ENCODE measurements around the gene DYNC2H1.
"Not testable (repeated sequence)": the region's sequence is repeated elsewhere in the genome, so short reads cannot be mapped to it uniquely, and the experiment has no call there.

DYNC2H1 gene

DNA sequence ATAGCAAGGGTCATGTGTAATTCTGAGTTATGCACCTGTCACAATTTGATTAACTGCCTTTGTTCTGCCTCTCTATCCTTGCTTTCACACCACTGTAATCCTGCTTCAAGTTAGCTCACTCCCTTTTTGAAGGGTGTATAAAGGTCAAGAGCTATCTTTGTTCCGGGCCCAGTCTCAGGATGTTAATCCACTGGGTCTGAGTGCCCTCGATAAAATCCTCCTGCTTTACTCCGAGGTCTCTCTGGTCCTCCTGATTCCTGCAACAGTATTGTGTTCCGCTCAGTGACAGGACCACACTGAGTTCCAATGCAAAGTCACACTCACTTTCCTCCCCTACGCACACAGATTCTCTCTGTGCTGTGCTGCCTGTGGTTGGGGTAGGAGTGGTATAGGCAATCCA is 186.5 kb downstream of the DYNC2H1 start:
- no peak for DNase-seq

DNA sequence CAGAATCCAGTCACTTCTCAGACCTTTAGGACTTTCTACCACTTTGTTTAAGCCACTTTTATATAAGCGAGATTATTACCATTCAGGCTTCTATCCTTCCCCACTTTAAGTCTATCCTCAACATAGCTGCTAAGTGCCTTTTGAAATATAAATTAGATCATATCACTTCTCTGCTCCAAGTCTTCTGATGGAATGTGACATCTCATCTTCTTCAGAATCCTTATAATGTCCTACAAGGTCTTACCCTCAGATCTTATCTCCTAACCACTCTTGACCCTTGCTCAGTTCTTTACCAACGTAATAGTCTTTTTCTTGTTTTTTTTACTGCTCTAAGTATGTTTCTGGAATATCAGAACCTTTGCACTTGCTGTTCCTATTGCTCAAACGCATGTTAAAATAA is 188.7 kb downstream of the DYNC2H1 start:
- no peak for DNase-seq

- no peak for DNase-seq
Observed at GRCh38 chr11:103315248-103315647, 206.0 kb downstream of the DYNC2H1 start.

GRCh38 chr11:103317118-103317517 is 207.9 kb downstream of the DYNC2H1 start:
- DNase-seq = no peak

GRCh38 chr11:103322821-103323220 is 213.6 kb downstream of the DYNC2H1 start:
- DNase-seq = no peak

DNA sequence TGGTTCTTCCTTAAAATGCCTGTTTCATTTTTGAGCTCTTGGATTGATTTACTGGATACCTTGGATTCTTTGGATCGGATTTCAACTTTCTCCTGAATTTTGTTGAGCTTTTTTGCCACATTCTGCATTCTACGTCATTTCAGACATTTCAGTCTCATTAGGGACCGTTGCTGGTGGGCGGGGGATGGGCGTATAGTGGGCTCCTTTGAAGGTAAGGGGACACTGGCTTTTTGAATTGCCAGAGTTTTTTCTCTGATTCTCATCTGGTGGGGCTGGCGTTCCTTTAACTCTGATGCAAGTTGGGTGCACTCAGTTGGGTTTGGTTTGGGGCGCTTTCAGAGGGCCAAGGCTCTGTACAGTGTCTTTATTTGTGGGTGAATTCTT is 216.5 kb downstream of the DYNC2H1 start:
- DNase-seq = no peak

DNA sequence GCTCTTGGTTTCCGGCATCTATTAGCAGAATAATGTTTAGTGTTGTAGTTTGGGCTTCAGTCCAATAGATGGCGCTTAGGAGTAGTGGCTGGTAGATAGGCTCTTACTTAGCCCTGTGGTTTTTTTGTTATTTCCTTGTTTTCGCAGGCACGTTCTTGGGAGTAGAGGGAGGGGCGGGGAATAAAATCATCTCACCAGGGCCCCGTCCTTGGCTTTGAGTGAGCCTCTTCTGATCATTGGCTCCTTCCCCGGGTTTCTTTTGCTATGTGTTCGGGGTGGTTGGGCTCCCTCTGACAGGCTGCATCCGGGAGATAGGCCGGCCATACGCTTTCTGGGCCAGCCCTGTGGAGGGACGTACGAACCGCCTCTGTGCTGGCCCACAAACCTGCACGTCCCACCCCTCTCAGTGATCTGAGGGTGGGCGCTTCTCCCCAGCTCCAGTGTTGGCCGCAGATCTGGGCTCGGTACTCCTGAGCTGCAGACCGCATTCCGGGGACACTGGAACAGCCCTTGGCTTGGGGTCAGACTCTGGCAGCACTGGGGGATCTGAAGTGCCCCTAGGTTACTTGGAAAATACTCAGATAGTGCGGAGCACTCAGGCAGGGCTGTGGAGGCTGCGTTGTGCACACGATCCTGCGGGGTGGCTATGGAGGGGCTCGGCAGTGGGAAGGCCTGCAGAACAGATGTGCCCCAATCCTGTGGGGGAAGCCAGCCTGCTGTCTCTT is 217.0 kb downstream of the DYNC2H1 start:
- no peak for DNase-seq

GRCh38 chr11:103327721-103328120 is 218.5 kb downstream of the DYNC2H1 start:
- DNase-seq = no peak

- no peak for DNase-seq
Observed at GRCh38 chr11:103332409-103332808, 223.2 kb downstream of the DYNC2H1 start.

- DNase-seq = no peak
Observed at GRCh38 chr11:103338621-103339484, 229.6 kb downstream of the DYNC2H1 start.

GRCh38 chr11:103339485-103339857 is 230.2 kb downstream of the DYNC2H1 start:
- DNase-seq = no peak

DNA sequence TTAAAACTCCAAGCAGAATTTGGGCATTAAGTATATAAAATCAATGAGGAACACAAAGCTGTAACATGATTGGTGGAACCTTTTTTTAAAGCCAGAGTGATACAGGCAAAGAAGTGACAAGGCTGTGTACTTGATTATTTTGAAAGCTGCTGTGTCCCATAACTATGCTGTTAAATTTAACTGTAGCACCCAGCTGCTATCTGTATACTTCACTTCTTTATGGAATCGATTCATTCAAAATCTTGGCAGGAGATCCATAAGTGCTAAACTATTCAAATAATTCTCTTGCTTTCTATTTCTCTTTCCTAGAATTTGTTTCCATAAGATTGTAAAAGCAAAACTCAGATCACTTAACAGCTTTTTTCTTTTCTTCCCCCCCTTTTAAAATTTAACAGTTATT is 231.7 kb downstream of the DYNC2H1 start:
- no peak for DNase-seq

GRCh38 chr11:103344886-103345285 is 235.7 kb downstream of the DYNC2H1 start:
- DNase-seq = no peak

DNA sequence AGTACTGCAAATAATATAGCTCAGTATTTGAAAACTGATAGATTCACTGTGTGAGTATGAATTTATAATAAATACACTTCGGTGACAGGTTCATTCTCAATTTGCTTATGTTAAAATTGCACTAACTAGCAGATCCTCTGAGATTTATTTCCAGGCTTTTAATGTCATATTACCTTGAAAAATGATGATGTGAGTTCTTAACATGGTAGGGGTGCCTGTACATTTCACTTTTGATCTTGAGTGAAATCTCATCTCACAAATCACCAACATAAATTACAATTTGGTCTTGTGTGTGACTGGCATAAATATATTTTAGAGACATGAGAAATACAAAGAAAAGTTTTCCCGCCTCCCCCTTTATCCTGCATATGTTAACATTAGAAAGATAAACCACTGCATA is 240.4 kb downstream of the DYNC2H1 start:
- DNase-seq = no peak

DNA sequence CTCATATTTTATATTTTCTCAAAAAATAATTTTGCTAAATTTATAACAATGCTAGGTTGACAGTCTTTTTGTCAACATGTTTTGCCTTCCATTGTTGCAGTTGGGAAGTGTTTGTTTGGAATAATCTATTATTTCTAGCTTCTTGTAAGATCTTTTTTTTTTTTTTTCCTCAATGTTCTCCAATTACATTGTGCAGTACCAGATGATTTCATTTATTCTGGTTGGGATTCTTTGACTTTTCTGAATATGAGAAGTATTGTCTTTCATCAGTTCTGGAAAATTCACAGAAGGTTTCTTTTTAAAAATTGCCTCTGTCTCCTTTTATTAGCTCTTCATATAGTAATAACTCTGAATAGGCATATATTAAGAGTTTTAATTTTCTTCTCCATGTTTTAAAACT is 245.4 kb downstream of the DYNC2H1 start:
- no peak for DNase-seq

DNA sequence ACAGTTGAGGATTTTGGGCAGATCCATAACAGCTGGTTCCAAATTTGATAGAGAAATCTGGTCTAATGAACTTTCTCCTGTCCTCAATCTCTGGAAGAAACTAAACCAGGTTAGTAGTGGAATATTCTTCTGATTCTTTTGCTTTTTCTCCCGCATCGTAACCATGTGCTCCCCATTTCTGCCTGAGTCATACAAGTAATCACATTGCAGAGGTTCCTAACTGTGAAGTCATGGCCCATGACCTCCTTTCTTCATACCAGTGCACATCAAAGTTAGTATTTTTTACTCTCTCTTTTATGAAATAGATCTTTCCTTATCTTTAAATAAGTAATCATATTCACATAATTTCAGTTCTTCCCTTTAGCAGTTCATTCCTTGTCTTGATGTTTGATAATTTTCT is 249.0 kb downstream of the DYNC2H1 start:
- DNase-seq = no peak

DNA sequence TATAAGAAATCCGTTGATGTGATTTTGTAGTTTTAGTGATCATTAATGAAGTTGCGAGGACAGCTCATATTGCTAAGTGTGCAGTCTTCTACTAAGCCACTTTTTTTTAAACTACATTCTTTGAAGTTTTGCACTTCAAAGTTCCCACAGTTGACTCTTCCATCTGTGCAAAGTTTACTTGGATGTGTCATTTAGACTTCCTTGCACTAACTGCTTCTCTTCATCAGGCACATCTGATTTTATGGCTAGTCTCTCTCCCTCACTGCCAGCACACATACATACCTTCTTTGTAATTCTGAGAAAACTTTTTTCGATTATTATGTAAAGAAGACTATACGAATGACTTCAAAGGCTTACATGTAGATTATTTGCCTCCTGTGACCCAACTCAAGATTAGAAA is 250.0 kb downstream of the DYNC2H1 start:
- no peak for DNase-seq

- no peak for DNase-seq
Observed at GRCh38 chr11:103364687-103365086, 255.5 kb downstream of the DYNC2H1 start.

GRCh38 chr11:103367650-103368049 is 258.4 kb downstream of the DYNC2H1 start:
- DNase-seq = no peak

GRCh38 chr11:103368145-103368544 is 258.9 kb downstream of the DYNC2H1 start:
- DNase-seq = no peak

GRCh38 chr11:103370076-103370475 is 260.9 kb downstream of the DYNC2H1 start:
- DNase-seq = no peak

DNA sequence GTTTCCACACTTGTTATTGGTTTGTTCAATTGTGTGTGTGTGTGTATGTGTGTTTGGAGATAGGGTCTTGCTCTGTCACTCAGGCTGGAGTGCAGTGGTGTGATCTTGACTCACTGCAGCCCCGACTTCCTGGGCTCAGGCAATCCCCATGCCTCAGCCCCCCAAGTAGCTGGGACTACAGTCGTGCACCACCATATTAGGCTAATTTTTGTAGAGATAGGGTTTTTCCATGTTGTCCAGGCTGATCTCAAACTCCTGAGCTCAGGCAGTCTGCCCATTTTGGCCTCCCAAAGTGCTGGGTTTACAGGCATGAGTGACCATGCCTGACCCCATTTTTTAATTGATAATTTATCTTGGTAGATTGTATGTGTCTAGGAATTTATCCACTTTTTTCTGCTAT is 263.7 kb downstream of the DYNC2H1 start:
- no peak for DNase-seq

DNA sequence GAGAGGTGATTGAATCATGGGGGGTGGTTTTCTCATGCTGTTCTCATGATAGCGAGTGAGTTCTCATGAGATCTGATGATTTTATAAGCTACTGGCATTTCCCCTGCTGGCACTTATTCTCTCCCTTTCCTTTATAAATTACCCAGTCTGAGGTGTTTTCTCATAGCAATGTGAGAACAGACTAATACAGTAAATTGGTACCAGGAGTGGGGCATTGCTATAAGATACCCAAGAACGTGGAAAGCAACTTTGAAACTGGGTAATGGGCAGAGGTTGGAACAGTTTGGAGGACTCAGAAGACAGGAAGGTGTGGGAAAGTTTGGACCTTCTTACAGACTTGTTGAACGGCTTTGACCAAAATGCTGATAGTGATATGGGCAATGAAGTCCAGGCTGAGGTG is 265.0 kb downstream of the DYNC2H1 start:
- DNase-seq = not testable (repeated sequence)

GRCh38 chr11:103378931-103379330 is 269.7 kb downstream of the DYNC2H1 start:
- no peak for DNase-seq

GRCh38 chr11:103380031-103380430 is 270.8 kb downstream of the DYNC2H1 start:
- DNase-seq = no peak

All from activated effector memory CD4-positive, alpha-beta T cell treated with Interleukin-2 at 50 U/mL for 16 hours (primary cell).